ENCODE measurements around the gene SCUBE1. TPM values are rescaled to one million over a fixed set of nuclear protein-coding genes. Genes with fewer than 3 reads are reported as not detected.

Gene SCUBE1
- total RNA-seq, 1 donor from 2014 or later: 0.51 TPM

DNA sequence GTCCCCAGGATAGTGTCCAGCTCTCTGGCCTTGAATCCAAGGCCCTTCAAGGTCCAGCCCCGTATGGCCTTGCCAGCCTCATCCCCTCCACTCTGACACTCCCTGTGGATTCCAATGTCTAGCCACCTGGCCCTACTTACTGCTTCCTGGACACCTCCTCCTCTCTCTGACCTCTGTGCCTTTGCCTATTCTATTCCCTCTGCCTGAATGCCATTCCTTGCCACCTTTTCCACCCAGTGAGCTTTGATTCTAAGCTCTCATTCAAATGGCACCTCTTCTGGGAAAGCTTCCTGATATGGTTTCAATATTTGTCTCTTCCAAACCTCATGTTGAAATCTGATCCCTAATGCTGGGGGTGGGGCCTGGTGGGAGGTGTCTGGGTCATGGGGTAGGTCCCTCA lies 124.4 kb downstream of the SCUBE1 start:
- DNase-seq (ENCODE audit: low read depth in 2 of 2): no peak

DNA sequence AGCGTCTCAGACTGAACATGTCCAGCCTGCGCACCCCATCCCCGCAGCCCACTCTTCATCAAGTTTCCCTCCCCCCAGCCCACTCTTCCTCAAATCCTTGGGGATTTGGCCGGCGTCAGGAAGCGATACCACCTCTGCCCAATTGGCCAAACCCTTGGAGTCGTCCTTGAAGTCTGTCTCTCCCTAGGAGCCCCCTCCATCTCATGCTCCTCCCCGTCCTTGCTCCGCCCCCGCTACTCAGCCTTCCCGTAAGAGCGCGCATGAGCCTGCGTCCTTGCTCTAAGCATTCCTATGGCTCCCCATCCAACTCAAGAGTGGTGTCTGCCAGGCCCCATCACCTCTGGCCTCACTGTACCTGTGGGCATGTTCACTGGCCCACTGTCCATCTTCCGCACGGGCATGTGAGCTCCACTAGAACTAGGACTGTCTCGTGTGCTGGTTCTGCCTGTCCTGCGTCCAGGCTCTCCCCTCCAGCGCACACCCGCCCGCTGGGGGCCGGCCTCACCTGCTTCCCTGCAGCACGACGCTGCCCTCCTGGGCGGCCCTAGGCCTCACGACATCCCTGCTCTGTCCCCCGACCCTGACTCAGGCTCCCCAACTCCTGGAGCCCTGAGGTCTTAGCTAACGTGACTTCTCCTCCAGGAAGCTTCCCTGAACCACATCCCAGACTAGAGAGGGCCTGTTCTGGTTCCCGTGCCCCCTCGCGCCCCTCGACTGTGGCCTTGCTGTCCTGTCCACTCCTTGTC lies 125.7 kb downstream of the SCUBE1 start:
- no peak for DNase-seq (ENCODE audit: low read depth in 2 of 2)

DNA sequence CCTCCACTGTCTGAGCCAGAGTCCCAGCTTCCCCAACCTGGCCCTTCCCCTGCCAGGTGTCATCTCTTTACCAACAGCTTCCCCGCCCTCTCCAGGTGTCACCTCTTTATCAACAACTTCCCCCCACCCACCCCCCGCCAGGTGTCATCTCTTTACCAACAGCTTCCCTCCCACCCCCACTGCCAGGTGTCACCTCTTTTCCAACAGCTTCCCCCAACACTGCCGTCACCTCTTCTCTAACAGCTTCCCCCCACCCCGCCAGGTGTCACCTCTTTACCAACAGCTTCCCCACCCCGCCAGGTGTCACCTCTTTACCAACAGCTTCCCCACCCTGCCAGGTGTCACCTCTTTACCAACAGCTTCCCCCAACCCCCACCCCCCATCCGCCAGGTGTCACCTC lies 126.4 kb downstream of the SCUBE1 start:
- no peak for DNase-seq (ENCODE audit: low read depth in 2 of 2)

GRCh38 chr22:43213962-43214361 lies 129.2 kb downstream of the SCUBE1 start:
- DNase-seq (ENCODE audit: low read depth in 2 of 2): no peak

DNA sequence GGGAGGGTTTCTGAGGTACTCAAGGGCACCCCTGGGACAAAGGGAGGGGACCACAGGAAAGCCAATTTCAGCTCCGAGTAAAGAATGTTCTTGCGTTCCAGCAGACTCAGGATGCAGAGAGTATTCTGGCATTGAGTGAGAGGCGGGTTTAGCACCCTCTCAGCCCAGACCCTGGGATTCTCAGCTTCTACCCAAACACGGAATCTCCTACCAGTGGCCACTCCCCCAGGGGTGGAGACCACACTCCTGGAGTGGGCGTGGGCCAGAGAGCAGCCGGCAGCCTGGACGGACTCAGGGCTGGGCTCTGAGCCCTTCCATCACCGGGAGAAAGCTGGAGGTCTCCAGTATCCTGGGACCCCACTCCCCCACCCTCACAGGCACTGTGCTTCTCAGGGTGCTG lies 130.1 kb downstream of the SCUBE1 start:
- no peak for DNase-seq (ENCODE audit: low read depth in 2 of 2)

GRCh38 chr22:43212434-43212952 lies 130.7 kb downstream of the SCUBE1 start:
- no peak for DNase-seq (ENCODE audit: low read depth in 2 of 2)

DNA sequence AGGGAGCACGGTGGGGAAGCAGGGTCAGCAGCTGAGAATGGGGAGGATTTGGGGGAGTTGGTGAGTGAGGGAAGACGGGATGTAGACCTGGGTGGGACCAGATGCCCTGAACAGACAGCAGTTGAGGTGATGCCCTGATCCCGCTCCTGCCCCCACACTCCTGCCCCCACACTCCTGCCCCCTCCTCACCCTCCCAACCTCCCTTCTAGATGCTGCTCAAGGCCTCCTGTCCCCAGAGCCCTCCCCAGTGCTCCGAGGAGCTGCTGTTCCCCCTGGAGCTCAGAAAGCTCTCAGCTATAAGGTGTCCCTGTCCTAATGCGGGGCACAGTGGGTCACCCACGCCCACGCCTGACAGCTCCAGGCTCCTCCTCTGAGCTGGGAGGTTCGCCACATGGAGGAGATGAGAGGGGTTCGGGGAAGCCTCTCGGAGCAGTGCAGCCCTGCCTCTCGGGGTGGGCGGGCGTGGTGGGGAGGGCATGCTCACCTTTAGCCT lies 131.2 kb downstream of the SCUBE1 start:
- no peak for DNase-seq (ENCODE audit: low read depth in 2 of 2)

DNA sequence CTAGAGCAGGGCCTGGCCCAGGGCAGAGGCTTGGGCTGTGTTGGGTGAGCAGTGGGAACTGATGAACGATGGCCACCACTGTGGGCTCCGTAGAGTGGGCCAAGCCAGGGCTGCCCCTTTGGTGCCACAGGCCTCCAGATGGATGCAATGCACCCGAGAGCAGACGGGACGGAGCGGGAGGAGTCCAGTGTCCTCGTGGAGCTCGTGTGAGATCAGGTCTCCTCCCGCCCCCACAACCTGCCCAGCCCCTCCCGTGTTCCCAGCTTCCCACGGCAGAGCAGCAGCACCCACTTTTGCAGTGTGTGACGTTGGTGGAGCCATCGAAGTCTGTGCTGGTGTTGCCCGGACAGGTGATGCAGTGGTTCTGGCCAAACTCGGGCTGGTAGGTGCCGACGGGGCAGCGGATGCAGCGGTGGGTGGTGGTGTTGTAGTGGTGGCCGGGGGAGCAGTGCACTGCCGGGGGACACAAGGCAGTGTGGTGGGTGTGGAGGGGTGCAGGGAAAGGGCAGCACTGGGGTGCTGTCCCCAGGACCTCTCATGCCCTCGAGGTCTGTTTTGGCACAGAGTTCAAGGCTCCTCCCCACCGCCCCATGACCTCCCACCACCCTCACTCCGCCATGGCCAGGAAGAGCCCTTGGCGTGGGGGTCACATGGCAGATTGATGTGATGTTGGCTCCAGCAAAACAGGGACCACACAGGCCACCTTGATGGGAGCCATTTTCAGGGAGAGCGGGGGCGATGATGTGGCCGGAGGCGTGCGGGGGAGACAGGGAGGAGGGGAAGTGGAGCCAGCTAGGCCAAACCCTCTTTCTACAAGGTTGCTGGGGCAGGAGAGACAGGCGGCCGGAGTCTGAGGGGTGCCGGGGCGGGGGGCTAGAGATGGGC lies 132.3 kb downstream of the SCUBE1 start:
- DNase-seq (ENCODE audit: low read depth in 2 of 2): no peak

DNA sequence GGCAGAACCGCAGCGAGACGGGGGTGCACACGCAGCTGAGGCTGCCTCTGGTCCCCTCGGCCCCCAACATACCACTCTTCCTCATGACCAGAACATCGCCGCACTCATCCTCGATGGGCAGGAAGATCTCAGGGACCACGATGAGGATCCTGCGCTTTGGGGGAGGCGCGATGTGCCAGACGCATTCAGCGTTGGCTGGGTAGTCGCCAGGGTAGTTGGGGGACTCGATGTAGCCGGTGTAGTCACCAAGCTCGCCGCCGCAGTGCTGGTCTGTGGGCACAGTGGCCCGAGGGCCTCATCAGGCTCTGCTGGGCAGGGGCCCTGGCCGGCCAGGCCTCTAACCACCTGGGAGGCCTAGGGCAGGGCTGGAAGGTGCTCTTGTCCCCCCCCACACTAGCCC lies 133.2 kb downstream of the SCUBE1 start:
- no peak for DNase-seq (ENCODE audit: low read depth in 2 of 2)

- DNase-seq (ENCODE audit: low read depth in 2 of 2): no peak
Observed at GRCh38 chr22:43209523-43209890, 133.7 kb downstream of the SCUBE1 start.

DNA sequence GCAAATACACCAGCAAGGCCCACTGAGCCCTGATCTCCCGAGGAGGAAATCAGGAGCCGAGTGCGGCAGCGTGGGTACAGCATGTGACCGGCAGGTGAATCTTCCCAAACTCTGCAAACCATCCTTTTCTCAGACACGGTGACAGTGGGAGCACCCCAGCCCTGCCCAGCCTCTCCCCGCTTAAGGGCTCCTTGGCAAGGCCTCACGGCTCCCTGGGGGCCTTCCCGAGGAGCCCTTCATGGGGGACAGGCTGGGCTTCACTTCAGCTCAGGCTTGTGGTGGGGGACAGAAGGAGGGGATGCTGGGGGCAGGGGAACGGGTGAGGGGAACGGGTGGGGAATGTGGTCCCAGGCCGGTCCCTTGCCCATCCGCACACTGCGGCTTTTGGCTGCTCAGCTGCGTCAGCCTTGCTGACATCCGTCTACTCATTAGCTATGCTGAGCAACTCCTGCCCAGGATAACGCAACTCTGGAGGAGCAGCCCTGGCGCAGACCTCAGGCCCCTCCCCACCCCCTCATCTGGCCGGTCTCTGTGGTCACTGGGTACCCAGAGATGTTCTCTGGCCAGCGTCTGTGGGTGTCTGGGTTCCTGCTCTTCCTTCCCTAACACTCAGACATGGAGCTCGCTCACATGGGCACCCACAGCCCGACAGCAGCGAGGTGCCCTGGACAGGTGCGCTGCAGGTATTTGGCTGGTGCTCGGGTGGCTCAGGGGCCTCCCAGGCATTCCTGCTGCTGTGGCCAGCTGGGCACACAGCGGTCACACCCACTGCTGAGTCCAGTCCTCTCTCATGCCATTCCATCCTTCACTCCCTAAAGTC lies 134.3 kb downstream of the SCUBE1 start:
- no peak for DNase-seq (ENCODE audit: low read depth in 2 of 2)

DNA sequence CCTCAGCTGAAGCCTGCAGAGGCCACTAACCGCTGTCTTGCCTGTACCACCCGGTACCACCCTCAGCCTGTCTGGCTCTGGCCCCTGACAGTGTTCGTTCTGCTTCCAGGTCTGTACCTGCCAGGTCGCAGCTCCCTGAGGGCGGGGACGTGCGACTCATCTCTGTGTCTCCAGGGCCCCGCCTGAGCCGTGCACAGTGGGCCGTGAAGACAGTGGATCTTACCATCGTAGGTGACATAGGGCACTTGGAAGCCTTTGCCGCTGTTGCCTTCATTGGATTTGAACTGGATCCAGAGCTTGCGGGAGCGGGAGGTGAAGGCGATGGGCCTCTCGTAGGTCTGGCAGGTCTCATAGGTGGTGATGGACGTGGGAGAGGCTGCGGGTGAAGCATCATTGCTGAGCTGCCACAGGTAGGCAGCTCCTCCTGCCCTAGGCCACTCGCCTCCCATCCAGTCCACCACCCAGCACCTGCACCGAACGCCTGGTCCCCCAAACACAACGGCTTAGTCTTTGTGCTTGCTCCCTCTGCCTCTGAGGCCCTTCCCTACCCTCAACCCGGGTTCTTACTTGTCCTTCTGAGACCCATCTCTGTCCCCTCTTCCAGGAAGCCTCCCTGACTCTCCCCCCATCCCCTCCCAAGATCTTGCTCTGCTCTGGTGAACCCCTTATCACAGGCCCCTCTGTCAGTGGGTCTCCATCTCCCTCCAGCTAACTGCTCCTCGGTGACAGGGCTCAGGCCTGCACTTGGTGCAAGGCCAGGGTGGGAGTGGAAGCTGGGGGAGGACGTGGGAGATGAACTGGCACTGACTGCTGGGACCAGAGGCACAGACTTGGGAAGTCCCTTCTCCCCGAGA lies 135.1 kb downstream of the SCUBE1 start:
- no peak for DNase-seq (ENCODE audit: low read depth in 2 of 2)

- DNase-seq (ENCODE audit: low read depth in 2 of 2): no peak
Observed at GRCh38 chr22:43207386-43207785, 135.8 kb downstream of the SCUBE1 start.

- no peak for DNase-seq (ENCODE audit: low read depth in 2 of 2)
Observed at GRCh38 chr22:43206509-43207161, 136.5 kb downstream of the SCUBE1 start.

DNA sequence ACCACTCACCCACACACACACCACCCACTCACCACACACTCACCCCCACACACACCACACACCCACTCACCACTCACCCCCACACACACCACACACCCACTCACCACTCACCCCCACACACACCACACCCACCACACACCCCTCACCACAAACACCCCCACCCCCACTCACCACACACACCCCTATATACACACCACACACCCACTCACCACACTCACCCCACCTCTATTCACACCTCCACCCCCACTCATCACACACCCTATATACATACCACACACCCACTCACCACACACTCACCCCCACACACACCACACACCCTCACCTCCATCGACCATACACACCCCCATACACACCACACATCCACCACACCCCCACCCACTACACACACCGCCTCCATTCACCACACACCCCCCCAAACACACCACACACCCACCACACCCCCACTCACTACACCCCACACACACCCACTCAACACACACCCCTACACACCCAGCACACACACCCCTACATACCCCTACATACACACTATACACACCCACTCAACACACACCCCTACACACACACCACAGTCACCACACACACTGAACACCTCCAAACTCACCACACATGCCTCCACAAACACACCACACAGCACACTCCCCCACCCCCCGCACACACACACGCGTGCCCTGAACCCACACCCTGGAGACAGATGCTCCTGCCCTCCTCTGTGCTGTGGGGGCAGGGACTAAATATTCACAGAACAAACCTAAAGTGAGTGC lies 137.2 kb downstream of the SCUBE1 start:
- no peak for DNase-seq (ENCODE audit: low read depth in 2 of 2)

DNA sequence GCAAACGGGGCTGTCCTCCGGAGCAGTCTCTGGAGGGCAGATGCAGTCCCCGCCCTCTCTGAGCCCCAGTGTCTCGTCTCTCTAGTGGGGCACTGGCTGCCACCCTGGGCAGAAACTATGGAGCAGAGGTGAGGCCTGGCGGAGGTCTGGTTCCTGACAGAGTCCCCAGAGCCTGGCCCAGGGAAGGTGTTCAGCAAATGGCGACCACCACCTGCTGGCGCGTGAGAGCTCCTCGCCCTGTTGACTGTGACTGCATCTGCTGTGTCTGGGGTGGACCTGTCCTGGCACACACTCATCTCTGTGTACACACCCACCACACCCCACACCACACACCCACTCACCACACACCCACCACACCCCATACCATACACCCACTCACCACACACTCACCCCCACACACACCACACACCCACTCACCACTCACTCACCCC lies 137.9 kb downstream of the SCUBE1 start:
- DNase-seq (ENCODE audit: low read depth in 2 of 2): no peak

GRCh38 chr22:43203471-43203981 lies 139.6 kb downstream of the SCUBE1 start:
- no peak for DNase-seq (ENCODE audit: low read depth in 2 of 2)

- no peak for DNase-seq (ENCODE audit: low read depth in 2 of 2)
Observed at GRCh38 chr22:43202756-43203410, 140.3 kb downstream of the SCUBE1 start.

DNA sequence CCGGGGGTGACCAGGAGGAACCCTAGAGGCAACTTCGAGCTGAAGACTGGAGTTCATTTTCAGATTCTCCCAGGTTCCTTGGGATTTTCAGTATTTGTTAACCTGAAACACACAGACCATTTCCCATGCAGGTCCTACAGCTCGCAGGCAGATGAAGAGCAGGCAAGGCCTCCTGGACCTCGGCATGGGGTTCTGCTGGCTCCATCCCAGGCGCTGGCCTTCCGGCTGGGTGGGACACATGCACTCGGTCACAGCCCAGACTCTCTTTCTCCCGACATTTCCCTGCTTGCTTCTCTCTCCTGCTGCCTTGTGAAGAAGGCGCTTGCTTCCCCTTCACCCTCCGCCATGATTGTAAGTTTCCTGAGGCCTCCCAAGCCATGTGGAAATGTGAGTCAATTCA lies 140.8 kb downstream of the SCUBE1 start:
- DNase-seq (ENCODE audit: low read depth in 2 of 2): no peak

All from dermis microvascular lymphatic vessel endothelial cell (primary cell).